HFF-Myc (cell line): ENCODE measurements around the gene B4GALT1.

Source experiments
- DNase-seq: peaks from one replicate; pipeline ENCODE4 v3.0.0-alpha.2; 2011; ENCODE audit warnings: low read depth; ENCODE audit errors: extremely low read depth
- H3K4me3 ChIP-seq: replicated peaks from 2 replicates; pipeline ENCODE4 v1.5.1; 2011; ENCODE audit warnings: low read depth, mild to moderate bottlenecking, control low read depth, low read length
- CTCF ChIP-seq: IDR thresholded peaks from 2 replicates; pipeline ENCODE4 v1.5.1; 2012; ENCODE audit warnings: mild to moderate bottlenecking, low read depth, low read length, control low read depth; ENCODE audit errors: missing control alignments

B4GALT1 gene

GRCh38 chr9:33148367-33149014, 18.6 kb downstream of the B4GALT1 start:
- no peak for DNase-seq
- TF ChIP-seq CTCF: no peak
- no peak overlapping the region for H3K4me3 ChIP-seq

GRCh38 chr9:33147416-33148169, 19.5 kb downstream of the B4GALT1 start:
- DNase-seq: no peak
- TF ChIP-seq CTCF: no peak

GRCh38 chr9:33146298-33146697, 20.8 kb downstream of the B4GALT1 start:
- DNase-seq: no peak
- no peak for TF ChIP-seq CTCF
- no peak overlapping the region for H3K4me3 ChIP-seq

More at GRCh38 chr9:33147416-33148169, 19.5 kb downstream of the B4GALT1 start:
- no peak overlapping the region for H3K4me3 ChIP-seq

GRCh38 chr9:33144551-33144950, 22.6 kb downstream of the B4GALT1 start:
- TF ChIP-seq CTCF: no peak
- no peak overlapping the region for H3K4me3 ChIP-seq
- no peak for DNase-seq

GRCh38 chr9:33143241-33143661, 23.9 kb downstream of the B4GALT1 start:
- H3K4me3 ChIP-seq: no peak overlapping the region
- TF ChIP-seq CTCF: no peak
- no peak for DNase-seq

- no peak overlapping the region for H3K4me3 ChIP-seq
Observed at GRCh38 chr9:33142535-33142934, 24.6 kb downstream of the B4GALT1 start.

More at GRCh38 chr9:33142535-33142934, 24.6 kb downstream of the B4GALT1 start:
- no peak for TF ChIP-seq CTCF
- no peak for DNase-seq
